Mesenchymal stem cell (in vitro differentiated cells and primary cell): ENCODE results near the gene GRM1.

Source experiments
- DNase-seq: peaks from one replicate; pipeline ENCODE4 v3.0.0-alpha.2; 2013
- H2AFZ ChIP-seq: one replicate; pipeline ENCODE4 v1.6.1; 2013; ENCODE audit warnings: low read depth, mild to moderate bottlenecking, control low read depth, inconsistent platforms, low read length, moderate library complexity
- H2AK5ac ChIP-seq: 2 replicates; pipeline ENCODE4 v1.6.1; 2013; ENCODE audit warnings: low read length, moderate library complexity, mild to moderate bottlenecking, inconsistent platforms; ENCODE audit not compliant: severe bottlenecking
- H2BK120ac ChIP-seq: one replicate; pipeline ENCODE4 v1.6.1; 2013; ENCODE audit warnings: low read depth, mild to moderate bottlenecking, inconsistent platforms, low read length, moderate library complexity
- H2BK12ac ChIP-seq, 2 experiments: one replicate each; pipeline ENCODE4 v1.6.1; 2013; ENCODE audit warnings: inconsistent platforms in 2 of 2, low read length in 2 of 2, mild to moderate bottlenecking in 2 of 2, moderate library complexity in 2 of 2, control low read depth in 1 of 2
- H2BK15ac ChIP-seq: one replicate; pipeline ENCODE4 v1.6.1; 2013; ENCODE audit warnings: mild to moderate bottlenecking, low read depth, inconsistent platforms; ENCODE audit not compliant: poor library complexity, severe bottlenecking
- H2BK5ac ChIP-seq: 2 replicates; pipeline ENCODE4 v1.6.1; 2013; ENCODE audit warnings: low read depth, mild to moderate bottlenecking, low read length, control low read depth, inconsistent platforms; ENCODE audit not compliant: poor library complexity, severe bottlenecking
- H3K14ac ChIP-seq, 2 experiments: one replicate each; pipeline ENCODE4 v1.6.1; 2013; ENCODE audit warnings: inconsistent platforms in 2 of 2, low read length in 2 of 2, control low read depth in 1 of 2, mild to moderate bottlenecking in 1 of 2, moderate library complexity in 1 of 2
- H3K18ac ChIP-seq, 2 experiments: one replicate each; pipeline ENCODE4 v1.6.1; 2013; ENCODE audit warnings: inconsistent platforms in 2 of 2, low read length in 2 of 2, control low read depth in 1 of 2, low read depth in 1 of 2, mild to moderate bottlenecking in 1 of 2
- H3K23ac ChIP-seq, 2 experiments: one replicate each; pipeline ENCODE4 v1.6.1; 2013; ENCODE audit warnings: inconsistent platforms in 2 of 2, low read length in 2 of 2, mild to moderate bottlenecking in 2 of 2, moderate library complexity in 2 of 2, control low read depth in 1 of 2
- H3K27ac ChIP-seq: 2 replicates; pipeline ENCODE4 v1.5.1; 2013; ENCODE audit warnings: mild to moderate bottlenecking, moderate library complexity, low read length, control low read depth, inconsistent platforms; ENCODE audit not compliant: poor library complexity, severe bottlenecking
- H3K27me3 ChIP-seq, 2 experiments: 2 replicates each; pipeline versions ENCODE4 v1.6.1 to v1.7.0; 2013; ENCODE audit warnings: low read length in 2 of 2, mild to moderate bottlenecking in 2 of 2, moderate library complexity in 2 of 2, control low read depth in 1 of 2, inconsistent platforms in 1 of 2; ENCODE audit not compliant: control insufficient read depth in 1 of 2, insufficient read depth in 1 of 2
- H3K36me3 ChIP-seq, 2 experiments: 2 replicates each; pipeline versions ENCODE4 v1.6.1 to v1.7.0; 2013; ENCODE audit warnings: low read length in 2 of 2, control low read depth in 1 of 2, inconsistent platforms in 1 of 2, low read depth in 1 of 2, mild to moderate bottlenecking in 1 of 2; ENCODE audit not compliant: insufficient read depth in 2 of 2, control insufficient read depth in 1 of 2
- H3K4ac ChIP-seq, 2 experiments: one replicate each; pipeline ENCODE4 v1.6.1; 2013; ENCODE audit warnings: inconsistent platforms in 2 of 2, low read length in 2 of 2, mild to moderate bottlenecking in 2 of 2, moderate library complexity in 2 of 2, control low read depth in 1 of 2, low read depth in 1 of 2
- H3K4me1 ChIP-seq: 2 replicates; pipeline ENCODE4 v1.6.1; 2013; ENCODE audit warnings: low read depth, low read length, control low read depth; ENCODE audit not compliant: control insufficient read depth, insufficient read depth
- H3K4me2 ChIP-seq: 2 replicates; pipeline ENCODE4 v1.6.1; 2013; ENCODE audit warnings: low read length, mild to moderate bottlenecking, inconsistent platforms; ENCODE audit not compliant: poor library complexity, severe bottlenecking
- H3K4me3 ChIP-seq, 2 experiments: 2 replicates each; pipeline versions ENCODE4 v1.5.1 to v1.7.0; 2013; ENCODE audit warnings: low read length in 2 of 2, mild to moderate bottlenecking in 2 of 2, control low read depth in 1 of 2, low read depth in 1 of 2; ENCODE audit not compliant: insufficient read depth in 1 of 2
- H3K79me1 ChIP-seq: replicated peaks from 2 replicates; pipeline ENCODE4 v1.6.1; 2013; ENCODE audit warnings: mild to moderate bottlenecking, control low read depth, low read length, inconsistent platforms; ENCODE audit not compliant: poor library complexity, severe bottlenecking
- H3K9ac ChIP-seq: 2 replicates; pipeline ENCODE4 v1.7.0; 2013; ENCODE audit warnings: mild to moderate bottlenecking, low read length, moderate library complexity
- H3K9me3 ChIP-seq: 2 replicates; pipeline ENCODE4 v1.7.0; 2013; ENCODE audit warnings: mild to moderate bottlenecking, low read length; ENCODE audit not compliant: control insufficient read depth
- H4K8ac ChIP-seq: one replicate; pipeline ENCODE4 v1.6.1; 2013; ENCODE audit warnings: inconsistent platforms, mild to moderate bottlenecking, low read length, moderate library complexity
- H4K91ac ChIP-seq: one replicate; pipeline ENCODE4 v1.6.1; 2013; ENCODE audit warnings: mild to moderate bottlenecking, low read length, inconsistent platforms
- WGBS: methylation state at CpG from one replicate; pipeline ENCODE4 v1.1.7; 2013; ENCODE audit warnings: mixed read lengths; 5-methylcytosine and 5-hydroxymethylcytosine counted together

GRM1 gene

GRCh38 chr6:146265056-146265455, 236.2 kb downstream of the GRM1 start:
- no peaks in the 10 kb centered on the region for H3K4me1 ChIP-seq
- no peak overlapping the region for H2BK12ac ChIP-seq
- H3K4me3 ChIP-seq: no peak overlapping the region
- H3K9ac ChIP-seq: no peak overlapping the region
- no peak overlapping the region for H3K23ac ChIP-seq
- H3K14ac ChIP-seq: no peak overlapping the region
- WGBS: no CpG with 5 or more reads among the region's 2 CpGs
- no peak overlapping the region for H3K27ac ChIP-seq
- H2BK120ac ChIP-seq: no peak overlapping the region
- no peak overlapping the region for H4K8ac ChIP-seq
- no peak overlapping the region for H3K18ac ChIP-seq
- no peak for DNase-seq
- H4K91ac ChIP-seq: no peak overlapping the region
- no peak overlapping the region for H2AFZ ChIP-seq
- no peak overlapping the region for H3K4ac ChIP-seq
- H2BK15ac ChIP-seq: no peak overlapping the region
- no peak overlapping the region for H3K4me2 ChIP-seq
- H3K9me3 ChIP-seq: no peaks in the 10 kb centered on the region
- no peak overlapping the region for H2BK5ac ChIP-seq
- no peak overlapping the region for H2AK5ac ChIP-seq
- H3K27me3 ChIP-seq: no peaks in the 10 kb centered on the region
- no peaks in the 10 kb centered on the region for H3K36me3 ChIP-seq
- no peaks in the 10 kb centered on the region for H3K79me1 ChIP-seq

DNA sequence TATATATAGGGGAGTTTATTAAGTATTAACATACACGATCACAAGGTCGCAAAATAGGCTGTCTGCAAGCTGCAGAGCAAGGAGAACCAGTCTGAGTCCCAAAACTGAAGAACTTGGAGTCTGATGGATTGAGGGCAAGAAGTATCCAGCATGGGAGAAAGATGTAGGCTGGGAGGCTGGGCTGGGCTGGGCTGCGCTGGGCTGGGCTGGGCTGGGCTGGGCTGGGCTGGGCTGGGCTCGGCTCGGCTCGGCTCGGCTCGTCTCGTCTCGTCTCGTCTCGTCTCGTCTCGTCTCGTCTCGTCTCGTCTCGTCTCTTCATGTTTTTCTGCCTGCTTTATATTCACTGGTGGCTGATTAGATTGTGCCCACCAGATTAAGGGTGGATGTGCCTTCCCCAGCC, 238.6 kb downstream of the GRM1 start:
- no peak overlapping the region for H2BK5ac ChIP-seq
- H3K4me3 ChIP-seq: no peak overlapping the region
- H3K27me3 ChIP-seq: no peaks in the 10 kb centered on the region
- H3K36me3 ChIP-seq: no peaks in the 10 kb centered on the region
- H3K4me2 ChIP-seq: no peak overlapping the region
- 89% methylated on average over 4 of the region's 18 CpGs for WGBS
- H2AFZ ChIP-seq: no peak overlapping the region
- H2BK15ac ChIP-seq: no peak overlapping the region
- H3K9me3 ChIP-seq: no peaks in the 10 kb centered on the region
- H3K79me1 ChIP-seq: no peaks in the 10 kb centered on the region
- H2BK12ac ChIP-seq: no peak overlapping the region
- H3K4ac ChIP-seq: no peak overlapping the region
- no peak overlapping the region for H2AK5ac ChIP-seq
- no peak overlapping the region for H3K27ac ChIP-seq
- H3K9ac ChIP-seq: no peak overlapping the region
- no peak for DNase-seq
- H4K8ac ChIP-seq: no peak overlapping the region
- no peaks in the 10 kb centered on the region for H3K4me1 ChIP-seq
- H3K23ac ChIP-seq: no peak overlapping the region
- no peak overlapping the region for H2BK120ac ChIP-seq
- no peak overlapping the region for H3K18ac ChIP-seq
- H3K14ac ChIP-seq: no peak overlapping the region
- no peak overlapping the region for H4K91ac ChIP-seq

DNA sequence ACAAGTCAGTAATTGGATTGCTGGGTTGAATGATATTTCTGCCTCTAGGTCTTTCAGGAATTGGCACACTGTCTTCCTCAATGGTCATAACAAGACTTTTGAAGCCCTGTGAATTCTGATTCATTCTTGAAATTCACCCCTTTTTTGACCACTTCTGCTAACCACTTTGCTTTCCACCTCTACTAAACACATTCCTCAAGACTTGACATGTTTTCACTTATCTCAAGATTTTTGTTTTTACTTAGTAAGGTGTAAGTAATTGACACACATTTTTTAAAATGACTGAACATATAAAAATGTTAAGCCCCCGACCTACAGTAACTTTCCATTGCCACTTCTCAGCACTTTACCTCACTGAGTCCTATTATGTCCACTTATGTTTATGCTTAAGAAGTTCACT, 239.1 kb downstream of the GRM1 start:
- H3K27ac ChIP-seq: no peak overlapping the region
- H3K9ac ChIP-seq: no peak overlapping the region
- H3K14ac ChIP-seq: no peak overlapping the region
- H3K4me1 ChIP-seq: no peaks in the 10 kb centered on the region
- H3K18ac ChIP-seq: no peak overlapping the region
- no peak overlapping the region for H2BK120ac ChIP-seq
- no peaks in the 10 kb centered on the region for H3K27me3 ChIP-seq
- no peak overlapping the region for H2BK5ac ChIP-seq
- no CpG with 5 or more reads among the region's 1 CpG for WGBS
- no peak overlapping the region for H2BK12ac ChIP-seq
- no peak for DNase-seq
- H4K8ac ChIP-seq: no peak overlapping the region
- H2BK15ac ChIP-seq: no peak overlapping the region
- H2AFZ ChIP-seq: no peak overlapping the region
- no peaks in the 10 kb centered on the region for H3K79me1 ChIP-seq
- no peak overlapping the region for H4K91ac ChIP-seq
- no peak overlapping the region for H2AK5ac ChIP-seq
- no peaks in the 10 kb centered on the region for H3K36me3 ChIP-seq
- no peaks in the 10 kb centered on the region for H3K9me3 ChIP-seq
- H3K4me3 ChIP-seq: no peak overlapping the region
- no peak overlapping the region for H3K23ac ChIP-seq
- no peak overlapping the region for H3K4ac ChIP-seq
- H3K4me2 ChIP-seq: no peak overlapping the region

- H2BK5ac ChIP-seq: no peak overlapping the region
- H3K36me3 ChIP-seq: no peaks in the 10 kb centered on the region
- H2BK120ac ChIP-seq: no peak overlapping the region
- no peak for DNase-seq
- H2AFZ ChIP-seq: no peak overlapping the region
- H3K23ac ChIP-seq: no peak overlapping the region
- H2BK12ac ChIP-seq: no peak overlapping the region
- H3K18ac ChIP-seq: no peak overlapping the region
- no peak overlapping the region for H2AK5ac ChIP-seq
- H3K27ac ChIP-seq: no peak overlapping the region
- no peaks in the 10 kb centered on the region for H3K27me3 ChIP-seq
- H3K4me1 ChIP-seq: no peaks in the 10 kb centered on the region
- no peak overlapping the region for H4K91ac ChIP-seq
- no peak overlapping the region for H2BK15ac ChIP-seq
- H3K79me1 ChIP-seq: no peaks in the 10 kb centered on the region
- no peak overlapping the region for H3K14ac ChIP-seq
- H3K4me3 ChIP-seq: no peak overlapping the region
- H3K9ac ChIP-seq: no peak overlapping the region
- H3K4me2 ChIP-seq: no peak overlapping the region
- H4K8ac ChIP-seq: no peak overlapping the region
- H3K4ac ChIP-seq: no peak overlapping the region
- no peaks in the 10 kb centered on the region for H3K9me3 ChIP-seq
Observed at GRCh38 chr6:146269482-146269881, 240.6 kb downstream of the GRM1 start.
